ENCODE measurements around the gene TBC1D19.
"Not testable (repeated sequence)": the region's sequence is repeated elsewhere in the genome, so short reads cannot be mapped to it uniquely, and the experiment has no call there.

TBC1D19 gene

DNA sequence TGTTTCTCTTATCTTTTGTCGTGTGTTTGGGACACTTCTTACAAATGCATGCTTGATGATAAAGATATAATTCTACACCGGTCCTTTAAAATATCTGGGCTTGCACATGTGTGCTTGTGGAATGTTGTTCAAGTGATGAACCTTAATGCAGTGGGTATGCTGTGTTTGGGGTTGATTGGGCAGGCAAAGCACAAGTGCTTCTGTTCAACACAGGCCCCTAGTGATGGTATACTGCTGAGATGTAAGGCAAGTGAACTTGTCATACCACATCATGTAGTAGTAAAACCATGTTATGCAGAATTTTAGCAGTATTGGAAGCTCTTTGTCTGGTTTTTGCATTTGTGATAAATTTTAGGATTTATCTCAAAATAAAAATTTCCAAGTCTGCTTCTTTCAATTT, 23.9 kb downstream of the TBC1D19 start:
- DNase-seq = no peak

DNA sequence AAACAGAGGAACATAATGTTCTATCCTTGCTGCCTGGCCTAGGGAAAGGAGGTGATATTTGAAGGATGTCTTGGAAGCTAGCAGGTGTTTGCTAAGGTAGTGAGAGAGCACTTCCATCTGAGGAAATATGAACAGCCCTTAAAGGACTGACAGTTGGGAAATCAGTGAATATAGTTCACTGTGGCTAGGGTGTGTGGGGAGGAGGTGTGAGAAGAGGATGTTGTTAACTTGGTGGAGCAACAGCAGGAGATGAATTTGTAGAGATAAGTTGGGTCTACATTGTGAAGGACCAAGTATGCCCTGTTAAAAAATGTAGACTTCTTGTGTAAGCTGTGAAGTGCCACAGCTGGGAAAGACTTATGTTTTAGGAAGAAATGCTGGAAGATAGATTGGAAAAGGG, 25.5 kb downstream of the TBC1D19 start:
- no peak for DNase-seq

DNA sequence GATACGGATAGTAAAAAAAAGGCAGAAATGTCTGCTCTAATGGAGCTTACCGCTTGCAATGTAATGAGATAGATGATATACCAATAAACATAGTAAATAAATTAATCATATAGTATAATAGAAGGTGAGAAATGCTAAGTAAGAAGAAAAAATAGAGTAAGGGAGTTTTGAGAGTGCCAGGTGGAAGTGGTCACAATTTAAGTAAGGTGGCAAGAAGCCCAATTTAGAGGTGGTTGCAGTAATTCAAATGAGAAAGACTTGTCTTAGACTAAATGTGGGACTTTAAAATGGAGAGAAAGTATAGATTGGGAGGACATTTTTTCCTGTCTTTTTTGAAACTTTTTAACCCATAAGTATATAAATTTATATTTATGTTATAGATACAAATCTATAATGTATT, 26.0 kb downstream of the TBC1D19 start:
- DNase-seq = no peak

DNA sequence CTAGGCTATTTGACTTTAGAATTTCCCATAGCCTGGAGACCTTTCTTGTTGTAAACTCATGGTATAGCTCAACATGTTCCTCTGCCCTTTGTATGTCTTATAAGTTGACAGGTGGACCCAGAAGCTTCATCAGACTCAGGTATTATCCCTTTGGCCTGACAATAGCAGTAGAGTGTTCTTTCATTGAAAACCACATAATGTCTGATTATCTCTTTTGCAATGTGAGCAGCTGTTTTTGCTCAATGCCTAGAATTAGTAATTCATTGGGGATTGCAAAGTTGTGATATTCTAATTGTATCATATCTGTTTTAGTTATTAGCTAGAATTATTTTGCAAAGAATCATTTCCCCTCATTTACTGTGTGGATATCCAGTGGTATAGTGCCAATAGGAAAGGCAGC, 27.5 kb downstream of the TBC1D19 start:
- DNase-seq = no peak

DNA sequence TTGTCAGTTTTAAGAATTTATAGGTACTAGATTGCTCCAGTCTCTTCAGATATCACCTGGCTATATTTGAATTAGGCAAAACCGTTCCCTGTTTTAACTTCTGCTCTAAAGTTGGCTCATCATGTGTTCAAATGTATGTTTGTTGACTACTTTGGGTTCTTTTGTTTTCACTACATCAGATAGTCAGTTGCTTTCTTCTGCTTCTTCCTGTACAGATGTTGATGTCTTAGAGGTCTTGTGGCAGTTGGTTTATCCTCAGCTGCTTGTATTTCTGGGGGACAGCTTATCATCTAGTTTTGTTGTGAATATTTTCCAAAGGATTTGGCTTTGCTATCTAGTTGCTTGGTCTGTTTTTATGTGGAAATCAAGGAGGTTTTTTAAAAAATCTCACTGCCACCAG, 28.0 kb downstream of the TBC1D19 start:
- DNase-seq = no peak

DNA sequence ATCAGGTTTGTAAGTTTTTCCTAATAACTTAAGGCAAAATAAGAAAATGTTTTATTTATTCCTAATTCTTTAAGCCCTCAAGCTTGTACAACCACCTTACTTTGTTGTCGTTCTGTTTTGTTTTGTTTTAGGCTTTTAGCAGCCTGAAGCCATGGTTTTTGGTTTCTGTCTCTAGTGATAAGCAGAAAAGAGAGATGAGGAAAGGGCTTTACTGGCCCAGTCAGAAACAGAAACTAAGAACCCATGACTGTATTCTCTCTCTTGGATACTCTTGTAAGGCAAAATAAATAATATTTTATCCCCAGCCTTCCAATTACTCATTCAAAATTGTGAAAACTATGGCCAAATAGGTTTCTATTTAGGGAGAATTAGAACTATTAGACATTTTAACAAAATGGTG, 29.4 kb downstream of the TBC1D19 start:
- DNase-seq = no peak

DNA sequence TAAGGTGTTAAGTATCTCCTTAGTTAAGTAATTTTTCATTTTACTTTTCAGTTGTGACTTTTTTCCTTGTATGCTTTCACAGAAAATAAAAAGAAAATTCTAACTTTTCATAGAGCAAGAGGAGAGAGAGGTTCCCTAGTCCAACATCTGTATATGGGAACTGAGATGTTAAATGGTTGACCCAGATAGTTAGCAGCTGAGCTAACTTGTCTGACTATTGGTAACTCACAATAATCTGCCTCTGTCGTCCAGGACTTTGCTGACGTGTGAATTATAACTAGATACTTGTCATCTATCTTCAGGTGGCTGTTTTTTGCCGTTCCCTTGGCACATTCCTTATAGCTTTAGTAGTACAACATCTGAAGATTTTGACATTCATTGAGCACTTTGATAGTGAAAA, 29.9 kb downstream of the TBC1D19 start:
- DNase-seq = no peak

DNA sequence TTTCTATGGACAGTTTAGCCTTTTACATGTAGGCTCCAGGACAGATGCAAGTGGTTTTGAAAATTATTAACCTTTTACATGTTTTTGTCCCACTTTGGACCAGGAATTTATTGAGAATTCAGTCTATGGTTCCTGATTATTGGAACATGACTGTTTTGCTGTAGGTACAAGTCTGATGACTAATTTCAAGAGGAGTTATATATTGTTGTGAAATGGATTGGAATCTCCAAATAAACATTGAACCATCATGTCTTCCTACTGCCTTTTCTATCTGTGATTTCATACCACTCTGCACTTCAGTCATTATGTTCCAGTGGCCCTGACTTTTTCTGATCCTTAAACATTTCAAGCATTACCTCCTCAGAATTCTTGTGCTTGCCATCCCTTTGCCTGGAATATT, 35.9 kb downstream of the TBC1D19 start:
- no peak for DNase-seq

DNA sequence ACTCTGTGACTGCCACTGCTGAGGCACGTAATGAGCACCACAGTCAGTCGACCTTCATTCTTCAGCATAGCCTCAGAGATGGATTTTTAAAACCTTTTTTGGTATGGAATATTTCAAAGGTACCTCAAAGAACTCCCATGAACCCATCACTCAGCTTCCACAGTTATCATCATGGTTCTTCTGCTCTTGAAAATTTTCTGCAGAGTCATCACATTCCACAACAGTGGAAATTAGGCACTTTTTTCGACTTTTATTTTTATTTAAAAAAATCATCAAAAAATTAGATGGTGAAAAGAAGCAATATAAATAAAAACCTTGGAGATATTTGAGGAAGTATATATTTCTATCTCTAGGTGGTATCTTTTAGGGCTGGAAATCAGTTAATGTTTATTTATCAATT, 37.5 kb downstream of the TBC1D19 start:
- DNase-seq = no peak

DNA sequence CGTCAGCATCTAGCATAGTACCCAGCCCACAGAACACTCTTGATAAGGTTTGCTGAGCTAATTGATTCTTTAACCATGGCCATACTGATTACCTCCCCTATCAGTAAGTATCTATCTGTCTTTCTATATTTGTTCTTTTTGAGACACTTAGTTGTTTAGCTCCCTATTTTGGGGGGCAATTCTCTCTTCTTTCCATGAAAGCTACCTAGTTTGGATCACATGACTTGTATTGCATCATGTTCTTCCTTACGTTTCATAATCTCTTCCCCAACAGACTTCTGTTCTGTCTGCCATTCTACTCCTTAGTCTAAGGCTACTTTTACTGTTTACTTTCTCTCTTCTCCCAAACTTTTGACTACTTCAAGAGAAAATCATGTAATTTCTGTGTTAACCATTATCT, 39.0 kb downstream of the TBC1D19 start:
- peak; percentile 16 for DNase-seq

DNA sequence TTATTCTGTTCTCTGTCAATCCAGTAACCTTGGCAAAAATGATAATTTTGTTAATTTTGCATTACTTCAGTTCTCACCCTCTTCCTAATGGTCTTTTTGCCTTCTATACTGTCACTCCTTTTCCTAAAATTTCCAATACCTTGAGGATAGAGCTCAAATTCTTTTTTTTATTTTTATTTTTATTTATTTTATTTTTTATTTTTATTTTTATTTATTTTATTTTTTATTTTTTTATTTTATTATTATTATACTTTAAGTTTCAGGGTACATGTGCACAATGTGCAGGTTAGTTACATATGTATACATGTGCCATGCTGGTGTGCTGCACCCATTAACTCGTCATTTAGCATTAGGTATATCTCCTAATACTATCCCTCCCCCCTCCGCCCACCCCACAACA, 42.8 kb downstream of the TBC1D19 start:
- DNase-seq = not testable (repeated sequence)

DNA sequence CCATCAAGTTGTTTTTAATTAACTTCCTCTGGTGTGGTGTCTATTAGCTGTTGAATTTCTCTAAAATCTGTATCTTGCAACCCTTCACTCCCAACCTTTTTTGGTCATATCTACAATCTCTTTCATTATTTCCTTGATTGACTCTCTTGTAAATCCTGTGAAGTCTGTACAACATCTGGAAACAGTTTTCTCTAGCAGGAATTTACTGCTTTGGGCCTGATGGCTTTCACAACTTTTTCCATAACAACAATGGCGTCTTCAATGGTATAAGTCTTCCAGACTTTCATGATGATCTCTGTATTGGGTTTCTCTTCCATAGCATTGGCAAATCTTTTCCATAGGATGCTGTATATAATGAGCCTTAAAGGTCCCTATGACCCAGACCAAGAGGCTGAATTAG, 49.0 kb downstream of the TBC1D19 start:
- no peak for DNase-seq

DNA sequence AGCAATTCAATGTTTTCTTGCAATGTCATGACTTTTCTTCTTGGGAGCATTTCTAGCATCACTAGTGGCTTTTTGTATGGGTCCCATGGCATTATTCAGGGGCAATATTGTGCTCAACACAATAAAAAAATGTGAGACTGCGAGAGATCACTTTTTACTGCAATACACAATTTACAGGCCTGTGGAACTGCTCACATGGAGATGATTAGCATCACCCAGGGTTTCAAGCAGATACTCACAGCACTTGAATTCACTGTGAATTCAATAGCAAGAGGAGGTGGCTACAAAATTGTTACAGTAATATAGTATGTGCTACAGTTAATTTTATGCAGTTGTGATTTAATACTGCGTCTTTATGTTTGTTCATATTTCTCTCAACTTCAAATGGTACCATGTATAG, 50.4 kb downstream of the TBC1D19 start:
- DNase-seq = no peak

DNA sequence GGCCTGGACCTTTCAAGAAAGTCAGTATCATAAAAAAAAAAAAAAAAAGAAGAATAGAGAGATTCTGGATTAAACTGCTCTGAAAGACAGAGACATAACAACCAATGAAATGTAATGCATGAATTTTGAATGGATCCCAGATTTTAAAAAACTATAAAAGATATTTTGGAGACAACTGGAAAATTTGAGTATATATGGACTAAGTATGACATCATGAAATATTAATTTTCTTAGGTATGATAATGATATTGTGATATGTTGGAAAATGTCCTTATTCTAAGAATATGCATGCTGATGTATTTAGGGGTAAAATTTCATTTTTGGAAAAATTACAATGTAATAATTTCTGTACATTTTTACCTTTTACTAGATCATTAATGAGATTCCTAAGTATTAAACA, 52.6 kb downstream of the TBC1D19 start:
- no peak for DNase-seq

DNA sequence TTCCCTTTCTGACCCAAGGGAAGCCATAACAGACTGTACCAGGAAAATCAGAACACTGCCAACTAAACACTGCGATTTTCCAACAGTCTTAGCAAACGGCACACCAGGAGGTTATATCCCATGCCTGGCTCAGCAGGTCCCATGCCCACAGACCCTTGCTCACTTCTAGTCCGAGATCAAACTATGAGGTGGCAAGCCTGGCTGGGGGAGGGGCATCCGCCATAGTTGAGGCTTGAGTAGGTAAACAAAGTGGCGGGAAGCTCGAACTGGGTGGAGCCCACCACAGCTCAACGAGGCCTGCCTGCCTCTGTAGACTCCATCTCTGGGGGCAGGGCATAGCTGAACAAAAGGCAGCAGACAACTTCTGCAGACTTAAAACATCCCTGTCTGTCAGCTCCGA, 56.8 kb downstream of the TBC1D19 start:
- DNase-seq = not testable (repeated sequence)

DNA sequence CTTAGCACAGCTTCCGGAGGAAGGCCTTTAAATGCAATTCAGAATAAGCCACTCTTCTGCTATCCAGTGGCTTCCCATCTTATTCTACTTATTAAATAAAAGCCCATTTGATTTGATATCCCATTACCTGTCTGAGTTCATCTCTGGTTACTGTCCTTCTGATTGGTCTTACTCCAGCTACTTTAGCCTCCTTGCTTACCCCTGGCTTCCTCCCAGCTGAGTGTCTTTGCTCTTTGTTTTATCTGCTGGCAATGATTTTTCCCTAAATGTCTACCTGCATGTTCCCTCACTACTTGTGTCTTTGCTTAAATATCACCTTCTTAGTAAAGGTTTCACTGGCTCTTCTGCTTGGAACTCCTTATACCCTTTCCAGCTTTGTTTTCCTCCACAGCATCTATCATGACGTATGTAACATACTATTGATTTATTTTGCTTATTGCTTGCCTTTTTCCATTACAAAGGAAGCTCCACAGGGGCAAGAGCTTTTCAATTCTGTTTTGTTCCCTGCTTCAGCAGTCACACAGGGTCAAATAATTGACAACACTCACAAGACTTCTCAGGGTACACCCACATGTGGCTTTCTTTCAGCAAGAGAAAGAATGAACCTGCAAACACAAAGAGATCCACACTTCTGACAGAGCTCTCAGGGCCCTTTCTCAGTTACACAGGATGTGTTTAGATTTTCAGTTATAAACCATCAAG, 63.8 kb downstream of the TBC1D19 start:
- DNase-seq = no peak

DNA sequence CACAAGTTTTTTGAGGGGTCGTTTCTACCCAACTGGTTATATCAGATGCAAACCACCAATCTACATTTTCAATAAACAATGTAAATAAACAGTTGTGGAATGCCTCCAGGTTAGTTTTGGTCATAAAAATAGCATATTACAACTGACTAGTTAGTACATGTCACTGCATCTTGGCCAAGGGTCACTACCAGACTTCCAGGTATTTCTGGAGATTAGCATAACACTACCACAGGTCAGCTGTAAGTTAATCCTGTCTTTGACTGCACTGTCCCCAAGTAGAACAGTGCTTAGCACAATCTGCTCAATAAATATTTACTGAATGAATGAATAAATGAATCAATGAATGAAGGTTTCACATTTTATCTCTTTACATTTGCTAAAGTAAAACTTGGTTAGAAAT, 64.4 kb downstream of the TBC1D19 start:
- DNase-seq = no peak

DNA sequence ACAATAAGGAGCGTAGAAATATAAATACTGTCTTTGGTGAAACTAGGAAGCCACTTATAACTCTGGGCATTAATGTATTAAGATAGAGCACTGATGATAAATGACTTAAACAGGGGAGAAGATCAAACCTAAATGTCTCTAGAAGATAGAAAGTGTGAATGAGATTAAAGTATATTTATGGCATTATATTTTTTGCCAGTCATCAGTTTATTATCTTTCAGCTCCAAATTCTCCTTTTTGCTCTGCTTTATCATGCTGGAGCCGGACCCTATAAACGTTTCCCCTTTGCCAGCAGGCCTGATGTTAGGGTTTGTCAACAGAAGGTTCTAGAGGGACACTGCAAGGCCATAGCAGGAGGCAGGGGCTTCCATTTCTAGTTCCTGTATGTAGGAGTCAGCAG, 76.4 kb downstream of the TBC1D19 start:
- DNase-seq = no peak

DNA sequence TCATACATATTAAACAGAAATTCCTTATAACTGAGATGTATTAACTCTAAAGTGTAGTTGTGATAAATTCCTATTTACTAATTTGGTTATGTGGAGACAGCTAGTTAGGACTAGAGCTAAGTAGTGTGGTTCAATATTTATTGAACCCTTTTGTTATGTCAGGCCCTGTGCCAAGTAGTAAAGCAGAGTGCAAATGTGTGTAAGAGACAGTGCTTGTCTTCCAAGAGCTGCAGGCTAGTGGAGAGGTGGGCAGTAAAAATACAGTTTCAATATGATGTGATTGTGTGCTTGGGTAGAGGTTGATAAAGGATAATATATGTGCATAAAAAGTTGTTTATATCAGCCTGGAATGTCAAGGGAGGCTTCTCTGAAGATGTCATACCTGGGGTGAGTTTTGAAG, 80.0 kb downstream of the TBC1D19 start:
- no peak for DNase-seq

DNA sequence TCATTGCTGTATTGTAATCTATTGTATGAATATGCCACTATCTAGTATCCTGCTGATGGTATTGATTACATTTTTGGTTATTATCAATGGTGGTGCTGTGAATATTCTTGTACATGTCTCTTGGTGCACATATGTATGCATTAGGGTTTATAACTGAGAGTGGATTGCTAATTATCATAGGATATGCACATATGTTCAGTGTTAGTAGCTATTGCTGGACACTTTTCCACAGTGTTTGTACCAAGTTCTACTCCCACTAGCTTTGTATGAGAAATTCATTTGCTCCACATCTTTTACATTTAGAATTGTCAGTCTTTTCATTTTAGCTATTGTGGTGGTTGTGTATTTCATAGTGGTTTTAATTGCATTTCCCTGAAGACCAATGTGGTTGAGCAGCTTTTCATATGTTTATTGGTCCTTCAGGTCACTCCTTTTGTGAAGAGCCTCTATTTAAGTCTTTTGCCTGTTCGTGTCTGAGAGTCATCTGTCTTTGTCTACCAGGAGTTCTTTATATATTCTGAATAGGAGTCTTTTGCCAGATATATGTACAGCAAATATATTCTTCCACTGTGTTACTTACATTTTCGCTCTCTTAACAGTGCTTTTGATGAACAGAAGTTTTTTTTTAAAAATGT, 87.1 kb downstream of the TBC1D19 start:
- no peak for DNase-seq

DNA sequence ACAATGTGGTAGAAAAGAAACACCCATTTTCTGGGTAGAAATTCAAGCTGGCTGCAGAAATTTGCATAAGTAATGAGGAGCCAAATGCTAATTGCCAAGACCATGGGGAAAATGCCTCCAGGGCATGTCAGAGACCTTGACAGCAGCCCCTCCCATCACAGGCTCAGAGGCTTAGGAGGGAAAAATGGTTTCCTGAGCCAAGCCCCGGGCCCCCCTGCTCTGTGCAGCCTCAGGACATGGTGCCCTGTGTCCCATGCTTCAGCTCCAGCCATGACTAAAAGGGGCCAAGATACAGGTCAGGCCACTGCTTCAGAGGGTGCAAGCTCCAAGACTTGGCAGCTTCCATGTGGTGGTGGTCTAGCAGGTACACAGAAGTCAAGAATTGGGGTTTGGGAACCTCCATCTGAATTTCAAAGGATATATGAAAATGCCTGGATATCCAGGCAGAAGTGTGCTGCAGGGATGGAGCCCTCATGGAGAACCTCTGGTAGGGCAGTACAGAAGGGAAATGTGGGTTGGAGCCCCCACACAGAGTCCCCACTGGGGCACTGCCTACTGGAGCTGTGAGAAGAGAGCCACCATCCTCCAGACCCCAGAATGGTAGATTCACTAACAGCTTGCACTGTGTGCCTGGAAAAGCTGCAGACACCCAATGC, 95.3 kb downstream of the TBC1D19 start:
- DNase-seq = not testable (repeated sequence)

DNA sequence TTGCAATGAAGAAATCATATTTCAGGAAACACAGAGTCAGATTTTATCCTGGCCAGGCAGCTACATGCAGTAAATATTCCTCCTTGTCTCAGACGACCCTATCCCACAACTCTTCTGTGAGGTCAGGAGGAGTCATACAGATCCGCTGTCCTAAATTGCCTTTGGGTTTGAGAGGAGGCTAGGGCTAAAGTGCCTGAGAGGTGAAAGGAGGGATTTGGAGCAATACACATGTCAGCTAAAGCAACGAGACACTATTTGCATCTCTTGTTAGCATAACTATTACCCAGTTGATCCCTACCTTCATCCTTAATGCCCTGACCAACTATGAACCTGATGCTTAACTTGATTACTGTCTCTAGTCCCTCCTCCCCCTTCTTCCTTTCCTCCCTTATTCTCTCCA, 98.6 kb downstream of the TBC1D19 start:
- DNase-seq = no peak

DNA sequence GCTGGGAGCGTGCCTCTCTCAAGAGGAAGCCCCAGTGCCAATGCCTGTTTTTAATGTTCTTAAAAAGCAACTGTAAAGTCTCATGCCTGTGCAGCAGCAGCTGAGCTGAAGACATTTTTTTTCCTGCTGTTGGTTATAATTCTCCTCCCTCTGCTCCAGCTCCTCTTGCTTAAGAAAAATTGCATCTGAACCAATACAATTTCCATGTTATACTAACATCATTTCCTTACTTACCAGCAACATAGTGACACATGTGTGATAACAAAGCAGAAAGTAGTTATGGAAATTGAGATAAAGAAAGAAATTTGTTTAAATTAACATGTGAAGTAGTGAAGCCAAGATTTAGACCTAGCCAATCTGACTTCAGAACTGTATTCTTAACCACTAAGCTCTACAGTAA, 101.4 kb downstream of the TBC1D19 start:
- no peak for DNase-seq

DNA sequence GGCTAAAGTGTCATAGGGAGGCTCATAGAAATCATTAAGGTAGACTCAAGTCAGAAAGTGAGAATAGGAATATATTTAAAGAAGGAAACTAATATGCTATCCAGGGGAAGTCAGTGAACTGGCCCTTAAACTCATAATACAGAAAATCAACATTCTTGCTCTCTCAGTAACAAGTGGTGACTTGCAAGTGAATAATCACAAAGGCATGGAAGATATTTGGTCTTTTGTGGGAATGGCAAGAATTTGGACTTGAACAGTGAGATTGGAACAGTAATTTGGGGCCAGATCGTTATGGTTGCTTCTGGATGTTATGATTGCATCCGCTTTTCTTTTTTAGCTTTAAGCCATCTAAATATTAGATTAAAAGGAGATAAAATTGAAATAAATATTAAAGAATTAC, 103.8 kb downstream of the TBC1D19 start:
- DNase-seq = no peak

DNA sequence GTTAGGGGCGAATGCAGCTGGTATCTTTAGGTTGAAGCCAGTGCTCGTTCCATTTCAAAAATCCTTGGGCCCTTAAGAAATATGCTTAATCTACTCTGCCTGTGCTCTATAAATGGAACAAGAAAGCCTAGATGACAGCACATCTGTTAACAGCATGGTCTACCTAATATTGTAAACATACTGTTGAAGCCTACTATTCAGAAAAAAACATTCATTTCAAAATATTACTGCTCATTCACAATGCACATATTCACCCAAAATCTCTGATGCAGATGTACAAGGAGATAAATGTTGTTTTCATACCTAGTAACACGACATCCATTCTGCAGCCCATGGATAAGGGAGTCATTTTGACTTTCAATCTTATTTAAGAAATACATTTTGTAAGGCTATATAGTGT, 106.6 kb downstream of the TBC1D19 start:
- no peak for DNase-seq
